Memory B cell (primary cell): Measurements from ENCODE around the gene CTNND2.

ENCODE experiments used
- ATAC-seq: fragments of 150-1000 bp; cut with Tn5 transposase; 2 replicates; pipeline ENCODE4 v1.10.0; 2021; ENCODE audit warnings: low read depth, mild to moderate bottlenecking, moderate library complexity
- DNase-seq, 2 donors: peaks; one replicate each; pipeline ENCODE4 v3.0.0; 2022; ENCODE audit warnings: low spot score in 2 of 2
- H3K27ac Mint-ChIP-seq: one replicate; pipeline ENCODE4 v1.8.0; 2022; ENCODE audit warnings: mild to moderate bottlenecking, moderate library complexity, mixed read lengths
- H3K27me3 Mint-ChIP-seq: one replicate; pipeline ENCODE4 v1.8.0; 2022; ENCODE audit warnings: mixed read lengths
- H3K36me3 Mint-ChIP-seq: one replicate; pipeline ENCODE4 v1.8.0; 2022; ENCODE audit warnings: mild to moderate bottlenecking, mixed read lengths
- H3K4me1 Mint-ChIP-seq: one replicate; pipeline ENCODE4 v1.8.0; 2022; ENCODE audit warnings: mixed read lengths
- H3K4me3 Mint-ChIP-seq: one replicate; pipeline ENCODE4 v1.8.0; 2022; ENCODE audit warnings: mild to moderate bottlenecking, moderate library complexity, mixed read lengths
- H3K9me3 Mint-ChIP-seq: one replicate; pipeline ENCODE4 v1.8.0; 2022; ENCODE audit warnings: mixed read lengths

Gene CTNND2

DNA sequence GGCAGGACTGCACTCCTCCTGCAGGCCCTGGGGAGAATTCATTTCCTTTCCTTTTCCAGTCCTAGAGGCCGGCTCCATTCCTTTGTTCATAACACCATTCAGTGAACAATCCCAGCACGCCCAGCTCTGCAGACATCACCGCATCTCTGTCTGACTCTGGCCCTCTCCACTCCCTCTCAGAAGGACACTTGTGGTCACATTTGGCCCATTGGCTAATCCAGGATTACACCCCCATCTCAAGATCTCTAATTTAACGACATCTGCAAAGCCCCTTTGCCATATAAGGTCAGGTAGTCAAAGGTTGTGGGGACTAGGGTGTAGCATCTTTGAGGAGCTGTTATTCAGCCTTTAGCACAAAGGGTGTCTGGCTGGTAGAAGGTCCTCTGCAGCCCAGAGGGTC lies 958.2 kb downstream of the CTNND2 start:
- Mint-ChIP-seq H3K4me3 (no peak overlapping the region), H3K27ac (no peak overlapping the region), H3K4me1 (no peaks in the 10 kb centered on the region), H3K27me3 (peaks cover 9% of the 10 kb centered on the region), H3K36me3 (no peaks in the 10 kb centered on the region), H3K9me3 (peaks cover 2% of the 10 kb centered on the region)
- ATAC-seq (no peak), DNase-seq (no peak)

DNA sequence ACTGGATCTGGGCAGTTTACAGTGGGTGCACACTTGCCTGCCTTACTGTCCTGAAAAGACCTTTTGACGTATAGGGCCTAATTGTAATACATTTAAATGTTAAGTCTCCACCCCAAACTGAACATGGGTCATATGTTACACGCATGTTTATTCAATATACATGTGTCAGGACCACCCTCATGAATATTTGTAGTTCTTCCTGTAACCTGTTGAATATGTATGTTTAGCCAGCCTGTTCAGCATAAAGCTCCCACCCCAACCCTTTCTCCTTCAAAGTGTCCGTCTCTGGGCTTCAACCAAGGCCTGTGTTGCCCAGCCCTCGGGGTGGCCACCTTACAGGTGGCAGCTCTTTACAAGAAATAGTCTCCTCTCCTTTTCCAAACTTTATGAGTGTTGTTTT lies 962.3 kb downstream of the CTNND2 start:
- H3K27me3 Mint-ChIP-seq, result peaks cover 3% of the 10 kb centered on the region
- ATAC-seq (no peak), DNase-seq (no peak)
- no peak overlapping the region for H3K4me3 Mint-ChIP-seq
- no peaks in the 10 kb centered on the region for H3K4me1 Mint-ChIP-seq
- H3K36me3 Mint-ChIP-seq, result no peaks in the 10 kb centered on the region
- peaks cover 2% of the 10 kb centered on the region for H3K9me3 Mint-ChIP-seq
- H3K27ac Mint-ChIP-seq, result no peak overlapping the region

DNA sequence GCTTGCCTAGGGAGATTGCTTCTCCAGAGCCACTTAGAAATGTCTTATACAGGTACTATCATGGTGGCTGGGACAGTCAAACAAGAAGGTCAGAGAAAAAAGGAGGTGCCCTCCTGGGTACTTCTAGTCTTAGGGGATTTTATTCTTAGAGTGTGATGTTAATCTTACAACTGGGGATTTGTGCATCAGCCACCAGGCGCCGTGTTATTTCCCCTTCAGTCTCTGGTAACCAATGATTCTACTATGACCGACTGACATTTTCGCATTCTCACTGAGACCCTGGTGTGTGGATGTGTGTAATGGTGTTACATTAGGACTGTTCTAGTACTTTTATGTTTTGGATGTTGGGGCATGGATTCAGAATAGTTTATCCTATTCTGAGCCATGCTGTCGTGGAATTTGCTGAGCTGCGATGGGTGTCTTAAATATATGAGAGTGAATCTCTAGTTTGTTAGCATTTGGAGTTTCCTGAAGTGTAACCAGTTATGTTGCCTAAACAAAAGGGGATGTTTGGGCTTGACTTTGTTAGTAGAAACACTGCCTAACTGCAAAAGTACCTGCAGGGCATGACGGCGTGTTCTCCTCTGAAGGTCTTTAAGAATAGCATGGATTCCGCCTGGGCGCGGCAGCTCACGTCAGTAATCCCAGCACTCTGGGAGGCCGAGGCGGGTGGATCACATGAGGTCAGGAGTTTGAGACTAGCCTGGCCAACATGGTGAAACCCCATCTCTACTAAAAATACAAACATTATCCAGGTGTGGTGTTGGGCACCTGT lies 968.0 kb downstream of the CTNND2 start:
- H3K27me3 Mint-ChIP-seq, result peaks cover 6% of the 10 kb centered on the region
- no peaks in the 10 kb centered on the region for H3K4me1 Mint-ChIP-seq
- no peaks in the 10 kb centered on the region for H3K36me3 Mint-ChIP-seq
- no peak for DNase-seq
- H3K27ac Mint-ChIP-seq, result no peak overlapping the region
- H3K9me3 Mint-ChIP-seq, result peaks cover 2% of the 10 kb centered on the region
- no peak overlapping the region for H3K4me3 Mint-ChIP-seq
- no peak for ATAC-seq

DNA sequence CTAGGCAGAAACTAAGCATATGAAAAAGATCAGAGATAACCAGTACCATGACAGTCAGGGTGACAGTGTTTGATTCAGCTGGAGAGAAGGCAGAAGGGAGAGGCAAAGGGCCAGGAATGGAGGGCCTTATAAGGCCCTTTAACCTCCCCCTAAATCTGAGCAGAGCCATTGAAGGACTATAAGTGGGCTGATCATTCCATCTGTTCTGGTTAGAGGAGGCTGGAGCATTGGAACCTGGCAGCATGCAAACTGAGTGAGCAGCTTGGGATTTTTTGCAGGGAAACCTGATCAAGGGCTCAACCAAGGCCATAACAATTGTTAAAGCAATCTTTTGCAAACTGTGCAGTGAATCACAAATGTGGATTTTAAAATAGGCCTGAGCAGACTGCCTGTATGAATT lies 968.7 kb downstream of the CTNND2 start:
- no peak for DNase-seq
- Mint-ChIP-seq H3K27ac (no peak overlapping the region), H3K4me1 (no peaks in the 10 kb centered on the region), H3K36me3 (no peaks in the 10 kb centered on the region), H3K9me3 (peaks cover 3% of the 10 kb centered on the region), H3K4me3 (no peak overlapping the region), H3K27me3 (peaks cover 6% of the 10 kb centered on the region)
- ATAC-seq, result no peak

DNA sequence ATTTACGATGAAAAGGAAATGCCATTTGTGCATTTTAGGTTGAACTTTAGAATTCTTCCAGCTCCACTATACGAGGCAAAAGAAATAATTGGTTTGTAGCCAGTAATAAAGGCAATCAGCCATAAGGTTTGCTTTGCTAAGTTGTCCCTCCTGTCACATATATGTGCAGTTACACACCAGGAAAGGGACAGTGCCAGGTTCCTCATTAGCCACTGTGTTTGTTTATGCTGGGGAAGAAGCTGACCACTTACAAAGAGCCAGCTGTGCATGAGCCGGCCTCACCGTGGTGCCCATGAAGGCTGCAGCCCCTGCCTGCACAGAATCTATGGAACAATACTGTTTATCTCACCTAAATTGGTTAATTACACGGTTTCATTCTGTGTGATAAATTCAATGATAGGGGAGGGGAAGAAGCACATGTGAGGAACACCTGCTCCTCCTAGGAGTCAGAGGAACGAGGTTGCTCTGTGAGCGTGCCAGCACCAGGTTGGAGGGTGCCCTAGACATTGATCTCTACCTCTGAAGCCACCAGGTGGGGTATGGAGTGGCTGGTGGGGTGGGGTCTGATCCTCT lies 969.4 kb downstream of the CTNND2 start:
- no peak for DNase-seq
- Mint-ChIP-seq H3K4me1 (no peaks in the 10 kb centered on the region), H3K36me3 (no peaks in the 10 kb centered on the region), H3K27me3 (peaks cover 6% of the 10 kb centered on the region), H3K9me3 (peaks cover 6% of the 10 kb centered on the region), H3K27ac (no peak overlapping the region), H3K4me3 (no peak overlapping the region)
- ATAC-seq, result no peak

DNA sequence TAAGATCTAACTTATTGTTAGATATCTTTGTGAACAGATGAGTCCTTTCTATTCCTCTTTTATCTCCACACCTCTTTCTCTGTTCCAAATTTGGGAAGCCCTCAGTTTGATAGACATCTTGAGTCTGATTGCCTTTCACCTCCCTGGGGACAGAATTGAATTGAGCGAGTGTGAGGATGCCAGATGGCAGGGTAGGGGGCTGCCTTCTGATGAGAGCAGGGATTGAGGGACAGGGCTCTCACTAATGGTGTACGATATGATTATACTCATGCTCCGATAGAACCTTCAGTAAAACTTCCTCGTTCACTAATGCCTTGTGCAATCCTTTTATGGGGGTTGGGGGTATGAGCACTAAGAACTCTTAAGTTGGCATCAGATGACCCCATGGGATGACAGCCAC lies 971.1 kb downstream of the CTNND2 start:
- H3K4me1 Mint-ChIP-seq, result no peaks in the 10 kb centered on the region
- ATAC-seq (no peak), DNase-seq (no peak)
- peaks cover 4% of the 10 kb centered on the region for H3K36me3 Mint-ChIP-seq
- peaks cover 13% of the 10 kb centered on the region for H3K9me3 Mint-ChIP-seq
- peaks cover 6% of the 10 kb centered on the region for H3K27me3 Mint-ChIP-seq
- H3K27ac Mint-ChIP-seq, result no peak overlapping the region
- H3K4me3 Mint-ChIP-seq, result no peak overlapping the region

DNA sequence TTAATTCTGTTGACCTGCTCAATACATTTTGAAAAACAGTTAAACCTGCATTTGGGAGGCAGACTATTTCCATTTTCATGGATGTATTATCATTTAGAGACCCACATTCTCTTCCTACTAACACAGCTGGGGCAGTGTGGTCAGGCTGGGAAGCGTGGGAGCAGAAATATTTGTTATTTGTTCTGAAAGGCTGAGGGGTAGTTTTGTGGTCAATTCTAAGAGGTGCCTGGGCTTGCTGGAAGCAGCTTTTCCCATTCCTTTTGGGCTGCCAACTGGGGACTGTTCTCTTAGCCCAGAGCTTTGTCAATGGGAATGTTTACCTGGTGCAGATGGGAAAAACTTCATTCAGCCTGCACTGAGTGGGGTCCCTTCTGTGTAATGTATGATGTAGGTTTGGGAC lies 971.8 kb downstream of the CTNND2 start:
- H3K36me3 Mint-ChIP-seq, result peaks cover 4% of the 10 kb centered on the region
- peaks cover 13% of the 10 kb centered on the region for H3K9me3 Mint-ChIP-seq

DNA sequence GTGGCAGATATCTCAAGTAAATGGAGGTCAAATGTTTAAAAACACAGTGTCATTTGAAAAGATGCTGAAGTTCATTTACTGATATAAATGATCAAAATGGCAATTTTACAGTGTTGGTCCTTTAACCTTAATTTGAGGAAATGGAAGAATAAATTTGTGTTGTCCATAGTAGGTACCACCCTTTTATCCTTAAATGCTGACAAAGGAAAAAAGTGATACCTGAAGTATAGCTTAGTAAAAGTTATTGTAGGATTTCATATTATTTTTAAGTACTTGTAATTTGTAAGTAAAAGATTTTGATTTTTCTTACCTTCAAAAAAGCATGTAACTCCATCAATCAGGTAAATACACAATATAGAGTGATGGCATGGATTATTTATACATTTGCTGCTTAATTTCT lies 976.6 kb downstream of the CTNND2 start:
- Mint-ChIP-seq H3K27me3 (peaks cover 9% of the 10 kb centered on the region), H3K36me3 (peaks cover 4% of the 10 kb centered on the region), H3K4me1 (no peaks in the 10 kb centered on the region), H3K4me3 (no peak overlapping the region), H3K27ac (no peak overlapping the region), H3K9me3 (peaks cover 15% of the 10 kb centered on the region)
- DNase-seq (no peak), ATAC-seq (no peak)

More for the DNA sequence above, 971.8 kb downstream of the CTNND2 start:
- Mint-ChIP-seq H3K27ac (no peak overlapping the region), H3K27me3 (peaks cover 6% of the 10 kb centered on the region), H3K4me1 (no peaks in the 10 kb centered on the region), H3K4me3 (no peak overlapping the region)
- no peak for ATAC-seq
- no peak for DNase-seq

DNA sequence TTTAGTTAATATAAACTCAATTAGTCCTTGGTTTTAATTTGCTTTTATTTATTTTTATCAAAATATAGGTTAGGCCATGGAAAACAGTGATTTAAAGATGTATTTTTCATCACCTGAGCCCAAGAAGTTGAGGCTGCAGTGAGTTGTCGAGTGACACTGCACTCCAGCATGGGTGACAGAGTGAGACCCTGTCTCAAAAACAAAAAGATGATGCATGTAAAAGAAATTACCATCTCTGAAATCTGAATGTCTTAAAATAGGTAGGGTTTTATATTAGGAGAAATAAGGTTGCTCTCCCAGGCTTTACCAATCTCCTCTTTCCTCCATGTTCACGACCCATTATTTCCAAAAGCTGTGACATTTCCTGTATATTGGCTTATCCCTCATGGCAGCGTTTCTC lies 980.9 kb downstream of the CTNND2 start:
- Mint-ChIP-seq H3K9me3 (peaks cover 2% of the 10 kb centered on the region), H3K36me3 (no peaks in the 10 kb centered on the region), H3K4me3 (no peak overlapping the region), H3K27me3 (peaks cover 13% of the 10 kb centered on the region), H3K4me1 (no peaks in the 10 kb centered on the region), H3K27ac (no peak overlapping the region)
- ATAC-seq (no peak), DNase-seq (no peak)
